ENCODE results near the gene OXCT1.

DNA sequence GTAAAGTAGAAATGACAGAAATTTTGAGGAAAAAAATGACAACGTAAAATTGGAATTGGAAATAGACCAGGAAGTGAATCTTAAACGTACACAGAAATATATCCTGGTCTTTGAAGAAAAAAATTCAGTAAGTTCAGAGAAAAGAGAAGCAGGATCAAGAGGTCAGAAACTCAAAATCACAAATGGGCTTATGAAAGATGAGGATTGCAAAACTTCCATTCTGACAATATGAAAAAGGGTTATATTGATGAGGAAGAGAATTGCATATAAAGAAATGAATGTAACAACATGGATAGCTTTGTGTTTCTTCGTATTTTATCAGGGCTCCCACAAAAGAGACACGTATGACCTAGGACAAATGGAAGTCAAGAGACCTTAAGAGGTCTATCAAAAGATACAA, 58.1 kb downstream of the OXCT1 start:
- TF ChIP-seq BHLHE40 (IDR thresholded peaks at IDR 0.05; ENCODE audit: low read depth, low read length) = no peak
- TF ChIP-seq, protein P1, sequence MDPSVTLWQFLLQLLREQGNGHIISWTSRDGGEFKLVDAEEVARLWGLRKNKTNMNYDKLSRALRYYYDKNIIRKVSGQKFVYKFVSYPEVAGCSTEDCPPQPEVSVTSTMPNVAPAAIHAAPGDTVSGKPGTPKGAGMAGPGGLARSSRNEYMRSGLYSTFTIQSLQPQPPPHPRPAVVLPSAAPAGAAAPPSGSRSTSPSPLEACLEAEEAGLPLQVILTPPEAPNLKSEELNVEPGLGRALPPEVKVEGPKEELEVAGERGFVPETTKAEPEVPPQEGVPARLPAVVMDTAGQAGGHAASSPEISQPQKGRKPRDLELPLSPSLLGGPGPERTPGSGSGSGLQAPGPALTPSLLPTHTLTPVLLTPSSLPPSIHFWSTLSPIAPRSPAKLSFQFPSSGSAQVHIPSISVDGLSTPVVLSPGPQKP (IDR thresholded peaks at IDR 0.05; ENCODE audit: borderline replicate concordance, low read depth, low read length) = no peak
- TF ChIP-seq, protein P2, sequence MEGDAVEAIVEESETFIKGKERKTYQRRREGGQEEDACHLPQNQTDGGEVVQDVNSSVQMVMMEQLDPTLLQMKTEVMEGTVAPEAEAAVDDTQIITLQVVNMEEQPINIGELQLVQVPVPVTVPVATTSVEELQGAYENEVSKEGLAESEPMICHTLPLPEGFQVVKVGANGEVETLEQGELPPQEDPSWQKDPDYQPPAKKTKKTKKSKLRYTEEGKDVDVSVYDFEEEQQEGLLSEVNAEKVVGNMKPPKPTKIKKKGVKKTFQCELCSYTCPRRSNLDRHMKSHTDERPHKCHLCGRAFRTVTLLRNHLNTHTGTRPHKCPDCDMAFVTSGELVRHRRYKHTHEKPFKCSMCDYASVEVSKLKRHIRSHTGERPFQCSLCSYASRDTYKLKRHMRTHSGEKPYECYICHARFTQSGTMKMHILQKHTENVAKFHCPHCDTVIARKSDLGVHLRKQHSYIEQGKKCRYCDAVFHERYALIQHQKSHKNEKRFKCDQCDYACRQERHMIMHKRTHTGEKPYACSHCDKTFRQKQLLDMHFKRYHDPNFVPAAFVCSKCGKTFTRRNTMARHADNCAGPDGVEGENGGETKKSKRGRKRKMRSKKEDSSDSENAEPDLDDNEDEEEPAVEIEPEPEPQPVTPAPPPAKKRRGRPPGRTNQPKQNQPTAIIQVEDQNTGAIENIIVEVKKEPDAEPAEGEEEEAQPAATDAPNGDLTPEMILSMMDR (conservative IDR thresholded peaks at IDR 0.05; ENCODE audit: low read depth, low read length) = no peak
- no peak for TF ChIP-seq POLR2A (IDR thresholded peaks at IDR 0.05; ENCODE audit: low read depth, low read length)
- TF ChIP-seq SMC3 (IDR thresholded peaks at IDR 0.05; ENCODE audit: low read depth, low read length) = no peak
- no peak for TF ChIP-seq RAD21 (IDR thresholded peaks at IDR 0.05; ENCODE audit: low read length)
- TF ChIP-seq, protein P3, sequence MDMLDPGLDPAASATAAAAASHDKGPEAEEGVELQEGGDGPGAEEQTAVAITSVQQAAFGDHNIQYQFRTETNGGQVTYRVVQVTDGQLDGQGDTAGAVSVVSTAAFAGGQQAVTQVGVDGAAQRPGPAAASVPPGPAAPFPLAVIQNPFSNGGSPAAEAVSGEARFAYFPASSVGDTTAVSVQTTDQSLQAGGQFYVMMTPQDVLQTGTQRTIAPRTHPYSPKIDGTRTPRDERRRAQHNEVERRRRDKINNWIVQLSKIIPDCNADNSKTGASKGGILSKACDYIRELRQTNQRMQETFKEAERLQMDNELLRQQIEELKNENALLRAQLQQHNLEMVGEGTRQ (IDR thresholded peaks at IDR 0.05; ENCODE audit: low read depth, low read length) = no peak
- TF ChIP-seq MXI1 (IDR thresholded peaks at IDR 0.05; ENCODE audit: borderline replicate concordance, low read depth, low read length) = no peak
- no peak for TF ChIP-seq MAFK (IDR thresholded peaks at IDR 0.05; ENCODE audit: low read depth, low read length)
